T-helper 2 cell treated with Interferon-gamma antibody and Interleukin-4, amounts not matched to agents 5 μg/mL and 100 μg/mL, for 36 hours (primary cell): ENCODE measurements around the gene DTL.
"Not testable (repeated sequence)": the region's sequence is repeated elsewhere in the genome, so short reads cannot be mapped to it uniquely, and the experiment has no call there.

Source experiments
- DNase-seq: peaks from one replicate; pipeline ENCODE4 v3.0.0; 2021; ENCODE audit warnings: low spot score
- H3K27ac Mint-ChIP-seq: one replicate; pipeline ENCODE4 v1.8.0; 2021; ENCODE audit warnings: mild to moderate bottlenecking, mixed read lengths
- H3K27me3 Mint-ChIP-seq: one replicate; pipeline ENCODE4 v1.8.0; 2021; ENCODE audit warnings: low read depth, mixed read lengths
- H3K36me3 Mint-ChIP-seq: one replicate; pipeline ENCODE4 v1.8.0; 2021; ENCODE audit warnings: low read depth, mixed read lengths
- H3K4me1 Mint-ChIP-seq: one replicate; pipeline ENCODE4 v1.8.0; 2021; ENCODE audit warnings: low read depth, mixed read lengths
- H3K4me3 Mint-ChIP-seq: one replicate; pipeline ENCODE4 v1.8.0; 2022; ENCODE audit warnings: mild to moderate bottlenecking, moderate library complexity, mixed read lengths
- H3K9me3 Mint-ChIP-seq: one replicate; pipeline ENCODE4 v1.8.0; 2021; ENCODE audit warnings: mixed read lengths

Gene DTL

DNA sequence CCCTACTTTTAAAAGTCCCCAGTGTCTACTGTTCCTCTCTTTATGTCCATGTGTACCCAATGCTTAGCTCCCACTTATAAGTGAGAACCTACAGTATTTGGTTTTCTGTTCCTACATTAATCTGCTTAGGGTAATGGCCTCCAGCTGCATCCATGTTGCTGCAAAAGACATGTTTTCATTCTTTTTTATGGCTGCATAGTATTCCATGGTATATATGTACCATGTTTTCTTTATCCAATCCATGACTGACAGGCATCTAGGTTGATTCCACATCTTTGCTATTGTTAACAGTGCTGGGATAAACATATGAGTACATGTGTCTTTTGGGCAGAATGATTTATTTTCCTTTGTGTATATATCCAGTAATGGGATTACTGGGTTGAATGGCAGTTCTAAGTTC is 12.6 kb upstream of the DTL start:
- H3K4me3 Mint-ChIP-seq, H3K4me1 Mint-ChIP-seq, H3K27me3 Mint-ChIP-seq, DNase-seq, H3K27ac Mint-ChIP-seq: not testable (repeated sequence)
- Mint-ChIP-seq H3K9me3 (peaks cover 16% of the 10 kb centered on the region), H3K36me3 (peaks cover 50% of the 10 kb centered on the region)

DNA sequence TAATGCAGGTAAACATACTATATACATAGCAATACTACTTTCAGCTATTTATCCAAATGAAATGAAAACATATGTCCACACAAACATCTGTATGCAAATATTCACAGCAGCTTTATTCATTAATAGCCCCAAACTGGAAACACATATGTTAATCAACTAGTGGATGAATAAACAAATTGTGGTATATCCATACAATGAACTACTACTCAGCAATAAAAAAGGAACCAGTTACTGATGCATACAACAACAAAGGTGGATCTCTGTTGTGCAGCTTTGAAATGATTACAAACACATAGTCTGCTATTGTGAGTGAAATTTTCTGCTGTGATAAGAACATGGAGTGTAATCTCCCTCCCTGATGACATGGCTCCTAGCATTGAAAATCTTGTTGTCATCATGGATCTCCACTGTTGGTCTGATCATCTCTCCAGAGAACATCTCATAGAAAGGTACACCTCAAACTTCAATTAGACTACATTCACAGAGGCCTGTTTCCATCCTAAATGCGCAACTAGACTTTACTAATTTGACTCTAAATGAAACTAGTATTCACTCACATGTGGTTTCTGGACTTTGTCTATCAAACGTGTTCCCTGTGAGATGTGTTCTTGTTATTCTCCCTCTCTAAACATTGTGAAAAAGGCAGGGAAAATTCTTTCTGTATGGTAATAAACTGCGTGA is 10.9 kb upstream of the DTL start:
- Mint-ChIP-seq H3K27me3 (no peaks in the 10 kb centered on the region), H3K9me3 (peaks cover 16% of the 10 kb centered on the region), H3K27ac (no peak overlapping the region), H3K36me3 (peaks cover 57% of the 10 kb centered on the region), H3K4me1 (peaks cover 9% of the 10 kb centered on the region), H3K4me3 (no peak overlapping the region)
- no peak for DNase-seq

DNA sequence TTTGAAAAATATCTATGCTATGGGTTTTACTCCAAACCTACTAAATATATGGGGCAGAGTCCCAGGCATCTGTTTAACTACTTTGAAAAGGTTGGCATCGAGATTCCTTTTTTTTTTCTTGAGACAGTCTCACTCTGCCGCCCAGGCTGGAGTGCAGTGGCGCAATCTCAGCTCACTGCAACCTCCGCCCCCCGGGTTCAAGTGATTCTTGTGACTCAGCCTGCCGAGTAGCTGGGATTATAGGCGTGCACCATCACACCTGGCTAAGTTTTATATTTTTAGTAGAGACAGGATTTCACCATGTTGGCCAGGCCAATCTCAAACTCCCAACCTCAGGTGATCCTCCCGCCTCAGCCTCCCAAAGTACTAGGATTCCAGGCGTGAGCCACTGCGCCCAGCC is 7.8 kb upstream of the DTL start:
- DNase-seq, H3K27me3 Mint-ChIP-seq, H3K27ac Mint-ChIP-seq, H3K4me3 Mint-ChIP-seq: not testable (repeated sequence)
- peaks cover 16% of the 10 kb centered on the region for H3K9me3 Mint-ChIP-seq
- H3K36me3 Mint-ChIP-seq = peaks cover 61% of the 10 kb centered on the region
- peaks cover 28% of the 10 kb centered on the region for H3K4me1 Mint-ChIP-seq

DNA sequence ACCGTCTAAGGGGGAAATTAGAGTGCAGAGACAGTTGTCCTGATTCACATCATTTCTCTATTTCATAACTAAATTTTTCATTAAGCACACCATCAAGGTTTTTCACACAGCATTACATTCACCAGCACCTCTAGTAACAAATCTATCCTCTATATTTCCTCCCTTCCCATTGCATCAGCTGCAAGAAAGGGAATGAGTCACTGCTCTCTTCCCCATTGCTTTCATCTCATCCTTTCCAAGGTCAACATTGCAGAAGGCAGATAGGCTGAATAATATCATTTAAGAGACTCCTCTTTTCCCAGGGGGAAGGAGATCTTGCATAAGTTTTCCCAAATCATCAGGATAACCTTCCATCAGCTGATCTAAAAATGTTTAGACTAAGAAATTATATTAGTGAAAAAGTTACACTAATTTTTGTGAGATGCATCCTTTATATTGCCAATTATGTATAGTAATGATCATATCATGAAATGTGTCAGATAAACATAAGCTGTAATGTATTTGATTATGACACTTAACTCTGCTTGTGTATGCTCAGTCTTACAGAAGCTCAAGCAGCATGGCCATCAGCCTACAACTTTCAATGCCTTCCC is 4.5 kb upstream of the DTL start:
- Mint-ChIP-seq H3K27ac (no peak overlapping the region), H3K36me3 (peaks cover 44% of the 10 kb centered on the region), H3K4me1 (peaks cover 38% of the 10 kb centered on the region), H3K9me3 (no peaks in the 10 kb centered on the region), H3K27me3 (peaks cover 2% of the 10 kb centered on the region), H3K4me3 (peak overlapping the region; percentile 23)
- no peak for DNase-seq

DNA sequence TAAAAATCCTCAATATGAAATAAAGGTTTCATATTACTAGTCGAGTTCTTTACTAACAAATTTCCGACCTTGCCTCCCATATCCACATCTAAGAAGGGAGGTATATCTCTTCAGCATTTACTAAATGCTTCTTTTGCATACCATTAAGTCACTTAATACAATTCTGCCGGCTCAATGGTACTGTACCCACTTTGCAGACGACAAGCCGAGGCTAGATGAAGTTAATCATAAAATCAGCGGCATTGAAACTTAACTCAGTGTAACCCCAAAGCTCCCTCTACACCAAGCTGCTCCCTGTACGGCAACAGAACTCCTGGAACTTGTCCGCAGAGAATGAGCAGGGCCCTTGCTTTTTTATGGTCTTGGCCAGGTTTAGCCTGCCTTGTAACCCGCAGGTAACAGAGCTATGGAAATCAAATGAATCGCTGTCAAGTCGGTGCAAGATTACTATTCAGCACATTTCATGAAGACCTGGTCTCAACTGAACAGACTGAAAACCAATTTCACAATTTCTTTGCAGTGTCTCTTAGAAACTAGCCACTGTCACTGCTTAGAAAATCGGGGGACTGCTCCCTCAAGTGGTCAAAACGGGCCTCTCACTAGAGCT is 929 bp upstream of the DTL start:
- H3K36me3 Mint-ChIP-seq = peaks cover 41% of the 10 kb centered on the region
- no peaks in the 10 kb centered on the region for H3K9me3 Mint-ChIP-seq
- H3K27ac Mint-ChIP-seq = peak overlapping the region; percentile 91
- no peak for DNase-seq
- H3K27me3 Mint-ChIP-seq = peaks cover 2% of the 10 kb centered on the region
- peaks cover 53% of the 10 kb centered on the region for H3K4me1 Mint-ChIP-seq
- peak overlapping the region; percentile 98 for H3K4me3 Mint-ChIP-seq

DNA sequence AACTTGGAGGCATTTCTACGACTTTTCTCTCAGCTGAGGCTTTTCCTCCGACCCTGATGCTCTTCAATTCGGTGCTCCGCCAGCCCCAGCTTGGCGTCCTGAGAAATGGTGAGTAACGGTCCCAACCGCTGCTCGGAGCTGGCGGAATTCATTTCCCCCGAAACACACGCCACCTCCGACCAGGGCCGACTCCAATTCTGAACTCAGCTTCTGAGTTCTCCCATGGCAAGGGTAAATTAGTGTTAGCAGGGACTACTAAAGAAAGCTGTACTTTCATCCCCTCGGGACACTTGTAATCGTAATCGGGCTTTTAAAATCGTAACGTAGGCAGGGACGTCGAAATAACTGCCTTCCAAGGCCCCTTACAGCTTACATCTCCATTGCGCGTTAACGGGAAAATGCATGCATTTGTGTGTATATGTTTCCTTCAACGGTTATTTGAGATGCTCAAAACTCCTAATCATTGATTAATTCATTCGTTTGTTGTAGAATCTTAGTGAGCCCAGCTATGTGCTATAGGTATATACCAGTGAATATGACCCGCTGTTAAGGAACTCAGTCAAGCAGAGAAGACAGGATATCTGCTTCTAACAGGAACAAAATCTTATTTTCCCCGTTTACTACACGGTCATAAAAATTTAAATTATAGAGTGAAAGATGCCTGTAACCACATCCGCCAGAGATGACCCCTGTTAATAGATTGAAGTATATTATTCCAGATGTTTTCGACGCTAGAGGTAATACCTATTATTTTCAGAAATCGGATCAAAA is 472 bp downstream of the DTL start:
- Mint-ChIP-seq H3K9me3 (no peaks in the 10 kb centered on the region), H3K4me1 (peaks cover 58% of the 10 kb centered on the region), H3K27ac (peak overlapping the region; percentile 91), H3K4me3 (peak overlapping the region; percentile 98), H3K36me3 (peaks cover 45% of the 10 kb centered on the region), H3K27me3 (peaks cover 2% of the 10 kb centered on the region)
- DNase-seq = no peak

DNA sequence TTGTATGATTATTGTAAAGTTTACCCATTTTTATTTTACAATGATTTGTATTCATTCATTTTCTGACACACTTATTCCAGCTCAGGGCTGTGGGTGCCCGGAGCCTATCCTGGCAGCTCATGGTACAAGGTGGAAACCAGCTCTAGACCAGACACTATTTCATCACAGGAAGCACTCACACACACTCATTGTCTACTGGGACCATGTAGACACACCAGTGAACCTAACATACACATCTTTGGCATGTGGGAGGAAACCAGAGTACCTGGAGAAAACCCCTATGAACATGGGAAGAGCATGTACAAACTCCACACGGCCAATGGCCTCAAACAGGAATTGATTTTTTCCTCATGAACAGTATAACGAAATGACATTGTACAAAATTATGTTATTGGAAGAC is 2.4 kb downstream of the DTL start:
- peaks cover 2% of the 10 kb centered on the region for H3K27me3 Mint-ChIP-seq
- peak overlapping the region; percentile 72 for H3K27ac Mint-ChIP-seq
- no peak for DNase-seq
- peaks cover 52% of the 10 kb centered on the region for H3K4me1 Mint-ChIP-seq
- no peaks in the 10 kb centered on the region for H3K9me3 Mint-ChIP-seq
- peak overlapping the region; percentile 98 for H3K4me3 Mint-ChIP-seq
- peaks cover 43% of the 10 kb centered on the region for H3K36me3 Mint-ChIP-seq

DNA sequence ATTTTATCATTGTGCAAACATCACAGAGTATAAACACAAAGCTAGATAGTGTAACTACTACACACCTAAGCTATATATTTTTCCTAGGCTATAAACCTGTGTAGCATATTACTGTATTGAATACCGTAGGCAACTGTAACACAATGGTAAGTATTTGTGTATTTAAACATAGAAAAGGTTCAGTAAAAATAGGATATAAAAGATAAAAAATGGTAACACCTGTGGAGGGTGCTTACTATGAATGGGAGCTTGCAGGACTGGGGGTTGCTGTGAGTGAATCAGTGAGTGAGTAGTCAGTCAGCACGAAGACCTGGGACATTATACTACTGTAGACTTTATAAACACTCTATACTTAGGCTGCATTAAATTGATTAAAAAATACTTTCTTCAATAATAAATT is 4.1 kb downstream of the DTL start:
- Mint-ChIP-seq H3K9me3 (no peaks in the 10 kb centered on the region), H3K4me3 (peak overlapping the region; percentile 9), H3K27me3 (peaks cover 2% of the 10 kb centered on the region), H3K4me1 (peaks cover 44% of the 10 kb centered on the region), H3K36me3 (peaks cover 39% of the 10 kb centered on the region), H3K27ac (no peak overlapping the region)
- DNase-seq = no peak

DNA sequence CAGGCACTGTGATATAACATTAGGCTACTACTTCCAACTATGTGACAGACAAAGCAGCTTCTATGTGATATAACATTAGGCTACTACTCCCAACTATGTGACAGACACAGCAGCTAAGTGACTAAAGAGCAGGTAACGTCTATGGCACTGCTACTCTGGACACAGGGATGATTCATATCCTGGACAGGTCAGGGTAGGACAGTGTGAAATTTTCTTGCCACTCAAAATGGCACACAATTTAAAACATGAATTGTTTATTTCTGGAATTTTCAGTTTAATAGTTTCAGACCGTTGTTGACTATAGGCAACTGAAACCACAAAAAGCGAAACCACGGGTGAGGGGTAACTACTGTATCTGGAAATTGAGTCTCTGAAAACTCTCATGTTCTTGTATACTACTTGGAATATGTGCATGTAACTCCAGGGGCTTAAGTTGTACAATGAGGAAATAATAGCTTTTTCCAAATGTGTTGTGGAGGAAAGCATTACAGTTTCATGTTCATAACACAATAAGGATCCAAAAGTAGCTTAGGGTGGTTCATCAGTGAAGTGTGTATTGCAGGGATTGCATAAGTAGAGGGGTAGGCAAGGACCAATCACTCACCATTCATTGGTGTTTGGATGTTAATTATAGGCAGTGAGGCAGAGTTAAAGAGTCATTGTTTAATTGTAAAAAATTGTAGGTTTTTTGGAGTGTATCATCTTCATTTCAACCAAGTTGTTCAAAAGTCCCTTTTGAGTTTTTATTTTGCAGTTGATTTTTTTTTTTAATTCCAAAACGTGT is 5.3 kb downstream of the DTL start:
- Mint-ChIP-seq H3K27ac (peak overlapping the region; percentile 60), H3K4me1 (peaks cover 52% of the 10 kb centered on the region), H3K27me3 (no peaks in the 10 kb centered on the region), H3K9me3 (no peaks in the 10 kb centered on the region), H3K36me3 (peaks cover 45% of the 10 kb centered on the region), H3K4me3 (peak overlapping the region; percentile 63)
- no peak for DNase-seq

DNA sequence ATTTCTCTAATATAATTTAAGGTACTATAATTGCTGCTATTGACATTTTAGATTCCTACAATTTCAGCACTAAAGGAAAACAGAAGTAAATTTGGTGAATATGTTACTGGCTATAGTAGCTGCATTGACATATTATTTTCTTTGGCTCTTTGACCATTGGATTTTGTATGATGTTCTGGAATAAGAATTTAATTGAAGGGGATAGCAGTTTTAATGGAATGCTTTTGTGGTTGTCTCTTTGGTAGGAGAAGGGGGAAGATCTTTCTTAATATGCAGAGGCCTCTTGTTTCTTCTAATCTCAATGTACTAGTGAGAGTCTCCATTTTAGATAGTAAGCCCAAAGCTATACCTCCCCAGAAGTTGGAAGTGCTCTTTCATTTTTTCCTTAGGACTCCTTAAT is 6.9 kb downstream of the DTL start:
- H3K4me1 Mint-ChIP-seq = peaks cover 47% of the 10 kb centered on the region
- H3K4me3 Mint-ChIP-seq = no peak overlapping the region
- peaks cover 50% of the 10 kb centered on the region for H3K36me3 Mint-ChIP-seq
- H3K9me3 Mint-ChIP-seq = no peaks in the 10 kb centered on the region
- DNase-seq = no peak
- H3K27me3 Mint-ChIP-seq = no peaks in the 10 kb centered on the region
- peak overlapping the region; percentile 53 for H3K27ac Mint-ChIP-seq

DNA sequence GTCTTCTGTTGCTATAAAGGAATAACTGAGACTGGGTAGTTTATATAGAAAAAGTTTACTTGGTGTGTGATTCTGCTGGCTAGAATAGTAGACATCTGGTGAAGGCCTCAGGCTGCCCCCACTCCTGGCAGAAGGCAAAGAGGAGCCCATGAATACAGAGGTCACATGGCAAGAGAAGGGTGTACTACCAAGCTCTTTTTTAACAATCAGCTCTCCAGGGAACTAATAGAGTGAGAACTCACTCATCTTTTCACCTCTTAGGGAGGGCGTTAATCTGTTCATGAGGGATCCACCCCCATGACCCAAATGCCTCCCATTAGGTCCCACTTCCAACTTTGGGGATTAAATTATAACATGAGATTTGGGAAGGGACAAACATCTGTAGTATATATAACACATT is 9.3 kb downstream of the DTL start:
- H3K27ac Mint-ChIP-seq = no peak overlapping the region
- no peak for DNase-seq
- peaks cover 32% of the 10 kb centered on the region for H3K4me1 Mint-ChIP-seq
- no peaks in the 10 kb centered on the region for H3K27me3 Mint-ChIP-seq
- H3K36me3 Mint-ChIP-seq = peaks cover 39% of the 10 kb centered on the region
- H3K4me3 Mint-ChIP-seq = no peak overlapping the region
- H3K9me3 Mint-ChIP-seq = no peaks in the 10 kb centered on the region

DNA sequence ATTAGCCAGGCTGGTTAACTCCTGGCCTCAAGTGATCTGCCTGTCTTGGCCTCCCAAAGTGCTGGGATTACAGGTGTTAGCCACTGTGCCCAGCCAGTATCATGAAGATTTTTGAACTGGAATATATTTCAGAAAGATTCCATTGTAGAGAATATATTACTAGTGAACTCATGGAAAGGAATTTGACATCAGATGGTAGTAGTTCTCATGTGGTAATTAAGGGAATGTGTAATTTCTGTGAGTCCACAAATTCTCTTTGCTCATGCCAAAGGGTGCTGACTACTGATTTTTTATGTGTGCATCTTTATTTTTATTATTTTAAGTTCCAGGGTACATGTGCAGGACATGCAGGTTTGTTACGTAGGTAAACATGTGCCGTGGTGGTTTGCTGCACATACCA is 10.4 kb downstream of the DTL start:
- DNase-seq = no peak
- no peaks in the 10 kb centered on the region for H3K9me3 Mint-ChIP-seq
- H3K27ac Mint-ChIP-seq = peak overlapping the region; percentile 12
- no peaks in the 10 kb centered on the region for H3K27me3 Mint-ChIP-seq
- H3K4me1 Mint-ChIP-seq = peaks cover 30% of the 10 kb centered on the region
- no peak overlapping the region for H3K4me3 Mint-ChIP-seq
- peaks cover 41% of the 10 kb centered on the region for H3K36me3 Mint-ChIP-seq

DNA sequence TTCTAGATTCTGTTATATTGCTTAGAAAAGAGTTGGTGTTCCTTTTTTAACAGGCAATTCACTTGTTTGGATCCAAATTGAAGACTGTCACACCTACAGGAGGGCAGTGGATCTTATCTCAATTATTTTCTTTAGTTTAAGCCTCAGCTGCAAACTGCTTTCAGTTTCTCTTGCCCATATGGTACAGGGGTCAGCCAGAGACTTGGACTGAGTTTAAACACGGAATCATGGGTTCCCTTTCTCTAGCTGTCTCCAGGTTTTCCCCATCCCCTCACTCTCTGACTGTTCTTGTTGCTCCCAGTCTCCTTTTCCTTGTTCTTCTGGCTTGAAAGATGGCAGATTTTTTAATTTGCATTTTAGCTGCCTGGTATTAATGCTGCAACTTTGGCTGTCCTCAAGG is 18.4 kb downstream of the DTL start:
- Mint-ChIP-seq H3K9me3 (peaks cover 30% of the 10 kb centered on the region), H3K4me1 (peaks cover 22% of the 10 kb centered on the region), H3K27ac (no peak overlapping the region), H3K4me3 (no peak overlapping the region), H3K36me3 (peaks cover 83% of the 10 kb centered on the region), H3K27me3 (no peaks in the 10 kb centered on the region)
- no peak for DNase-seq
